Activated effector memory CD4-positive, alpha-beta T cell treated with anti-CD3 and anti-CD28 coated beads, Interleukin-2, amount 50 U/mL, for 16 hours (primary cell): ENCODE results near the gene ASTN2.

Source experiments
- DNase-seq: peaks from one replicate; pipeline ENCODE4 v3.0.0-alpha.2; 2020

ASTN2 gene

DNA sequence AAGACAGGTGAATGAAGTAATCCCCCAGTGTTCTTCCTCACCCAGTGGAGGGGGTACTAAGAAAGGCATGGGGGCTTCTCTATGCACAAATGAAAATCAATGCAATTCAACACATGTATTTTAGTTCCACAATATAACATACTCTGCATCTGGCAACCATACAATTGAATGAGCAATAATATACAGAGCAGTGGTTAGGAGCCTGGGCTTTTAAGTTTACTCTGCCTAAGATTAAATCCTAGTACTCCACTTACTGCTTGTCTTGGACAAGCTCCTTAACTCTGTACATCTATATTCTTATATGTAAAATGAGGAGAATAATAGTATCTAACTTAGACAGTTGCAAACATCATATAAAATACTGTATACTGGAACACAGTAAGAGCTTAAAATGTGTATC is 923.2 kb downstream of the ASTN2 start:
- DNase-seq, result no peak

DNA sequence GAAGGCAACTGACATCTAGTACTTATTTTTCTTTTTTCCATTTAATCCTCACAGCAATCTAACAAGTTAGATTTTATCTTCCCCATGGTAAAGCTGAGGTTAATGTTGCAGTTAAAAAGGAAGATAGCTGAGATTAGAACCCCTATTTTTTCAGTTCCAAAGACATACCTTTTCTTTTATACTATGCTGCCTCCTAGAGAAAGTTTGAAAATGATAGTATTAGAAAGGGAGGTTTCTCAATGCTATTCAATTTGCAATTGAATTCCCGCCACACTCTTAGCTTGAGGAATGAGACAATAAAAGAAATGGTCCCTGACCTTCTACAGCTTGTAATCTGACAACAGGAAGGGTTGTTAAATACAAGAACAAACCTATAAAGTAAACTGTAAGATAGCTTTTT is 923.6 kb downstream of the ASTN2 start:
- DNase-seq, result no peak

DNA sequence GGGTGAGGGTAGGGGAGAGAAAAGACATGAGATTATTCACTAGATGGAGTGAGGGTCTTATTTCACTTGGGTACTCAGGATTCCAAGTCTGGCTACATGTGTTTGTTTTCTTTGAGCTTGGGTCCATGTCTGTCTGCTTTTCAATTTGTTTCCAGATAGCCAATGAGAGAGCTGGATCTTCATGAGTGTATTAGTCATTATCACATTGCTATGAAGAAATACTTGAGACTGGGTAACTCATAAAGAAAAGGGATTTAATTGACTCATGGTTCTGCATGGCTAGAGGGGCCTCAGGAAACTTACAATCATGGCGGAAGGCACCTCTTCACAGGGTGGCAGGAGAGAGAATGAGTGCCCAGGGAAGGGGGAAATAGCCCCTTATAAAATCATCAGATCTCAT is 924.5 kb downstream of the ASTN2 start:
- no peak for DNase-seq

DNA sequence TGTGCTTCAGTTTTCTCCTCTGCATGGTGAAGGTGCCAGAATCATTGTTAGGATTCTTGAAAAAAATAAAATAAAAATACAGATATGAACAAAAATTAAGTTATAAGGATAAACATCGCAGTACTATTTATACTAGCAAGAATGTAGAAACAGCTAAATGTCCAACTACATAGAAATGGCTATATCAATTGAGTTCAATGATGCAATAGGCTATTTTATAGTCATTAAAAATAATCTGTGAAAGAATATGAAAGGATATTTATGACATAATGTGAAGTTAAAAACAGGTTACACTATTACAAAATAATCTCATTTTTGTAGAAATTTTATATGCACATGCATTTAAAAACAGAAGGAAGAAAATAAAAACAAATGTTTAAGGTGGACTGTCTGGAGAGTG is 926.5 kb downstream of the ASTN2 start:
- DNase-seq, result no peak

DNA sequence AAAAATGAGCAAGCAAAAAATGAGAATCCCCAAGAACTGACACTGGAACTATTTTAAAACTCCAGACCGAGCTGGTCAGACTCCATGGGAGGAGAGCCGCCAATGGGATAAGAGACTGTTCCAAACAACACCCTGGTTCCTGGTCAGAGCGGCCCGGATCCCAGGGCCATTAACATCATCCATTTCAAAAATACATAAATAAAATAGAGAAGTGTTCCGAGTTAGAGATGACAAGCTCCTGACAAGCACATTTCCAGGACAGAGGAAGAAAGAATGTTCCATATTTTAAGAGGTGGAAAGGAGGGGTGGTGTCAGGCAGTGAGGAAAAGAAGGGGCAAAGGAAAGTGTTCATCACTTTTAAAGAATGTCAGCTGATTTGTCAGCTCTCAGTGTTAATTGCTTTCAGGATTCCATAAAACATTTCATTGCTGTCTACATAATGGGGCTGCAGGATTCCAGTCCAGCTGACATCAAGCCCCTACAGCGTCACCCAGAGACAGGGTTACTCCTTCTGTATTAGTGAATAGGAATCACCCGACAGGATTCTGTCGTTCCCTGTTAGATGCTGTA is 930.3 kb downstream of the ASTN2 start:
- DNase-seq, result no peak

DNA sequence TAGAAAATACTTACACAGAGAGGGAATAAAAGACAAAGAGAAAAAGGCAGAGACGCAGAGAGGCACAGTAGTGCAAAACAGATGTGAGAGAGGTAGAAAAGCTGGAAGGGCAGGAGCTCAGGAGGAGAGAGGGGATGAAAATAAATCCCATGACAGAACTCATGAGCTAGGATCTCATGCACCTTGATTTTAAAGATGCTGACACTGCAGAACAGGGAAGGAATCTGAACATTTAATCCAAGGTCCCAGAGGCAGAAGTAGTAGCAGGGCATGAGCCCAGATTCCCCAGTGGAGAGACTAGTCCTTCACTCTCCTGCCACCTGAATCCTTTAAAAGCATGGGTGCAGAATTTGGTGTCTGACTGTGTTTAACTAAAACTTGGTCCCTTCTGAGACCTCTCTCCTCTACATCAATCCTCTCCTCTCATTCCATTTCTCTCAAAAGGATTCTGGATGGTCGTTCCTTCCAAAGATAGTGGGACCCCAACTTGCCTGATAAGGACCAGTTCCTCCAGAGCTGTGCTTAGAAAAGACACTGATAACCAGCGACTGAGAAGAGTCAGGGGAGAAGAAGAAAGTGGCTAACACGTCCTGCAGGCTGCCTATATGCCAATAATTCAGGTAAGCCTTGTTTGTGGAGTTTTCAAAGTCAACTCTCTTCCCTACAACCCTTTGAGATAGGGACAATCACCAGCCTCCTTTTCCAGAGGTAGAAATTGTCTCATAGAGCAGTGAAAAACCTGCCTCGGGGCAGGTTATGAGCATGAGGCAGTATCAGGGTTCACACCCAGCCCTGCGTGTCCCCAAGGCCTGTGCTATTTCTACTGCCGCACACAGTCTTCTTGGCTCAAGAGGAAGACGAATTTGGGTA is 931.0 kb downstream of the ASTN2 start:
- no peak for DNase-seq

DNA sequence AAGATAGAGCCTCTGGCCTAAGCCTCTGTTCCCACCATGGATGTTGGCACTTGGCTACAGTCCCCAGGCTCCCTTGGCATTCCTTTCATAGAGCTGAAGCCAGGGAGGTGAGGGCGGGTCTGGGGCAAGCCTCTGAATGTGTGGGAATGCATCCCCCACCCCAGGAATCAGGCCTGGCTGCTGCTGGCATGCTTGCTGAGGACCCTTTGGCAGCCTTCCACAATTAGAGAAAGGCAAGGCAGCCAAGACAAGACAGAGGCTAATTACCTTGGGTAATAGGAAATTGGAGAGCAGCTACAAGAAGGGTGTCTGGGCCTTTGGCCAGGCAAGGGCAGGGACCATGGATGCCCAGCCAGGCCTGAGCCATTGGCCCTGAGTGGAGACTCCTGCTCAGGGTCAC is 932.1 kb downstream of the ASTN2 start:
- no peak for DNase-seq

DNA sequence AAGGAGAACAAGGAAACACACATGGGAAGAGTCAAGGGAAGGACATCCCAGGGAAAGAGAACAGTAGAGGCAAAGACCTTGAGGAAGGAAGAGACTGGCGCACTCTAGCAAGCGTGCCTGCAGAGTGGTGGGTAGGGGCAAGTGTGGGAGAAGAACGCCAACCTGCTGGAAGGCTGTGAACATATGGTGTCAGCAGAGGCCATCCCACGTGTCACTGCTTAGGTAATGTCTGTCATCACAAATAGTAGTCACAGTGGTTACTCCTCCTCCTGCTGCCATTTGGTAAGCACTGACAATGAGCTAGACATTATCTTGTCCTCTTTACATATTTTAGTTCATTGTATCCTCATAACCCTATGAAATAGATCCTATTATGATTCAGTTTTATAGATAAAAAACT is 934.2 kb downstream of the ASTN2 start:
- no peak for DNase-seq

DNA sequence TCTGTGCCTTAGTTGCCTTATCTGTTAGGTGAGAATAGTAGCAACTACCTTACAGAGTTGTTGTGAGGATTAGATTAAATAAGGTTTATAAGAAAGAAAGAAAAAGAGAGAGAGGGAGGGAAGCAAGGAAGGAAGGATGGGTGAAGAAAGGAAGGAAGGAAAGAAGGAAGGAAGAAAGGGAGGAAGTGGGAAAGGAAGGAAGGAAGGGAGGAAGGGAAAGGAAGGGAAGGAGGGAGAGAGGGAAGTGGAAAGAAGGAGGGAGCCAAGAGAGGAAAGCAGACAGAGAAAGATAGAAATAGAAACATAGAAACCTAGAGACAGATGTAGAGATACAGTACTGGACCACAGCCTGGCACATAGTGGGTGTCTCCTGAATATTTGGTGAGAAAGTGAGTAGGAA is 934.9 kb downstream of the ASTN2 start:
- DNase-seq, result no peak

DNA sequence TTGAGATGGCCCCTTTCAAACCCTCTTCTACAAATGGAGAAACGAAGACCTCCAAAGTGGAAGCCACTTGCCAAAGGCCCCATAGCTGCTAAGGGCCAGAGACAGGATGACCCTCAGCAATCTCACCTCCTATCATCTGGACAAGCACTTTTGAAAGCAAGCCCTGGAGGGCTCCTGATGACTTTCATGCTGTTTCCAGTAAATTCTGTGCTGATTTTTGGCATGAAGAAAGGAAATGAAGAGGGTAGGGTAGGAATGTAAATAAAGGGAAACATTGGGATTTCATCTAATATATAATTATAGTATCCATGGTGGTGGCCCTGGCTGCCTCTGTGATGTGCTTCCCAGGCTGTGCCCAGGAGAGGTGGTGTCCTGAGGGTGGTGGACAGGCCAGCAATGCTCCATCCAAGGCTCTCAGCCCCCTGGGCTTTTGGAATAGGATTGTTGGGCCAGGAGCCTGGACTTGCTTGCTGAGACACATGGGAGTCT is 935.8 kb downstream of the ASTN2 start:
- DNase-seq, result no peak

DNA sequence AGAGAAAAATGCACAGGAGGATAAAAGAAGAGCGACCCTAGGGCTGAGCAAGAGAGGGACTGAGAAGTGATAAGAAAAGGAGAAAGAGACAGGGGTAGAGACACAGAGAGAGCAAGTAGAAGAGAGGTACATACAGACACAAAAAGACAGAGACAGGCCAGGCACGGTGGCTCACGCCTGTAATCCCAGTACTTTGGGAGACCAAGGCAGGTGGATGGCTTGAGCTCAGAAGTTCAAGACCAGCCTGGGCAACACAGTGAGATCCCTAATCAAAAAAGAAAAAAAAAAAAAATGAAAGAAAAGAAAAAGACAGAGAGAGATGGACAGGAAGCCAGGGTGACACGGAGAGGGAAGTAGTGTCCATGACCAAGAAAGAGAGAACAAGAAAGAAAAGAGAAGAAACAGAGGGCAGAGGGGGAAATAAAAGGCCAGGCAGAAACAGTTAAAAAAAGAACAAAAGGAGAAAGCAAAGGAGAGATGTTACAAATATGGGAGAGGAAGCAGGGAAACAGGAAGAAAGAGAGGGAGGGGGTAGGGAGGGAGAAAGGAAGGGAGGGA is 937.2 kb downstream of the ASTN2 start:
- DNase-seq, result no peak

DNA sequence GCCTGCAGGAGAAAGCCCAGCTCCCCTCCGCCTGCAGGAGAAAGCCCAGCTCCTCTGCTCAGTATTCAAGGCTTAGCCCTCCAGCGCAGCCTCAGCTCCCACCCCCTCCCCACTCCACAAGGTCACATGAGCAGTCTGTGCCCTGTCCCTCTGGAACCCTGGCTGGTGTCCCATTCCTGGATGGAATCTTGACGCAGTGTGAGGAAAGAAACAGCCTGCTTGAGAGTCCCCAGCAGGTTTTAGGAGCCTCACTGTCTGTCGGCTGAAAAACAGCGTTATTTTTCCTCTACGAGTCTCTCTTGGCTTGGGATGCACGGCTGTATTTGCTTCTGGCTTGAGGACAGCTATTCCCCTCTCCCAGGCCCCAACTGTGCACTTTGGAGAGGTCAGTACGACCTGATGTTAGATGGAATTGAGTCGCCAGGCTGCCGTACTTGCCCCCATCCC is 937.9 kb downstream of the ASTN2 start:
- no peak for DNase-seq

DNA sequence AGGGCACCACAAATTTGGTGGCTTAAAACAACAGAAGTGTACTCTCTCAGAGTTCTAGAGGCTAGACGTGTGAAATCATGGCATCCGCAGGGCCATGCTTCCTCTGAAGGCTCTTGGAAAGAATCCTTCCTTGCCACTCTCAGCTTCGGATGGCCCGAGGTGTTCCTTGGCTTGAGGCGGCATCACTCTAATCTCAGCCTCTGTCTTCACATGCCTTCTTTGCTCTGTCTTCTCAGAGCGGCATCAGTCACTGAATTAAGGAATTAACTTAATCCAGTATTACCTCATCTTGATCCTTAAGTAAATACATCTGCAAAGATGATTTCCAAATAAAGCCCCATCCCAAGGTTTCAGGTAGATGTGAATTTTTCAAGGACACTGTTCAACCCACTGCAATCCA is 938.9 kb downstream of the ASTN2 start:
- no peak for DNase-seq

DNA sequence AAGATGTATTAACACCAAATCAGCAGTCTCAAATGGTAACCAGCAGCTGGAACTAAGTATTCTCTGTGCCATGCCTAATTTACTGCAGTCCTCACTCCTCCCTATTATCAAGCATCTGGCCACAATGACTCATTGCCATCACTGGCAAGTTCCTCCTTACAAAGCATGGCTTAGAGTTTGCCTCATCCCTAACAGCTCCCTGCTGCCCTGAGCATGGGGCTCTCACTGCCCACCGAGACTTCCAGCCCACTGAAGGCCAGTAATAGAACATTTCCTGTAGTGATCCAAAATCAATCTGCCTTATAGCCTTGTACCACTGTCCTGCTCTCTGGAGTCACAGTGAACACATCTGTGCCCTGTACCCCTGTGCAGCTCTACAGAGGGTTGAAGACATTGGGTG is 939.7 kb downstream of the ASTN2 start:
- DNase-seq, result no peak

DNA sequence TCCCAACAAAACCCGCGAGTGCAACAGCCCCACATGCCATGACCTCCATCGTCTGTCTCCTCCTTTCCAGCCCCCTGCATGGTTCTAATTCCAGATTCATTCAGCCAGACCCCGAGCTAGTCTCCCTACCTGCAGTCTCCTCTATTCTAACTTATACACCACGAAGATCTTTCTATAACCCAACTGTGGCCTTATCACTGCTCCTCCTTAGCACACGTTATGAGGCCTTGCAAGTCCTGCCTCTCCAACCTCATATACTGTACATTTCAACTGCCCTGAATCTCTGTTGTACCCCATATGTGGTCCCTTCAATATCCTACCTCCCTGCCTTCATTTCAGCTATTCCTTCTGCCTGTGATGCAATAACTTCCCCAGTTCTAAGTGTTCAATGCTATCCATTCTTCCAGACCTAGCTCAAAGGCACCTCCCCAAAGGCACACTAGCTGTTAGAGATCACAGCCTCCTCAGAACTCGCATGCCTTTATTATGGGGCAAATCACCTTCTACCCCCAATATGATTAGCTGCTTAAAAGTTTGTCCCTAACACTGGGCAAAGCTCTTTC is 942.8 kb downstream of the ASTN2 start:
- DNase-seq, result no peak

DNA sequence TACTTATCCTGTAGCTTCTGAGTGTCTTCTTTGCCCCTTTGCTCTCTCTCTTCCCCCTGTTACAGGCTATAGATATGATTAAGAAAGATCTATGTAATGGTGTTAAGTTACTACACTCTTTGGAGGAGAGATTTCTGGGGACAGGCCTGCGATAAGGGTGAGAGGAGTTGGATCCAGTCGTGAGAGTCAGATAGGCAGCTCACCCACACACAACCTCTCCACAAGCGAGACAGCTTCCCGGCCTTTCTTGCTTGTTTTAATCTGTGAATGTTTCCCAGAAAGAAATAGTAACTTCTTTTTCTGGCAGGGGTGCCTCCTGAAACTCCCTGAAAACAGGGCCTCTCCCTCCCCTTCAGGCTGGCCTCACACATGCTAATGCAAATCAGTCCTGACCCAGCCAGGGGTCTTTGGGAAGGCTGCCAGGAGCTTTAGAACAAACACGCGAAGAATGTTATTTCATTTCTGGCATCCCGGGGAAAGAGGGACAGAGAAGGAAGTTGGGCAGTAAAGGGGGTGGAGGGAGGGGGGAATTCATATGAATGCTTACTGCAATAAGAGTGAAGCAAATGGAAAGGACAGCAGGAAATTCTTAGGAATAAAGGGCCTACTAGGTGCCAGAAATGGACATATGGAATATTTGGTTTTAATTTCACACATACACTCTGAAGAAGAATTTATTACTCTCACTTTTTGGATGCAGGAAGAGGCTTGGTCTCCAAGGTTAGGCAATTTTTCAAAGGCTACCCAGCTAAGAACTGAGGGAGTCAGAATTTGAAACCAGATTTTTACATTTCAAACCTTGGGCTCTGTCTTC is 943.6 kb downstream of the ASTN2 start:
- DNase-seq, result no peak

DNA sequence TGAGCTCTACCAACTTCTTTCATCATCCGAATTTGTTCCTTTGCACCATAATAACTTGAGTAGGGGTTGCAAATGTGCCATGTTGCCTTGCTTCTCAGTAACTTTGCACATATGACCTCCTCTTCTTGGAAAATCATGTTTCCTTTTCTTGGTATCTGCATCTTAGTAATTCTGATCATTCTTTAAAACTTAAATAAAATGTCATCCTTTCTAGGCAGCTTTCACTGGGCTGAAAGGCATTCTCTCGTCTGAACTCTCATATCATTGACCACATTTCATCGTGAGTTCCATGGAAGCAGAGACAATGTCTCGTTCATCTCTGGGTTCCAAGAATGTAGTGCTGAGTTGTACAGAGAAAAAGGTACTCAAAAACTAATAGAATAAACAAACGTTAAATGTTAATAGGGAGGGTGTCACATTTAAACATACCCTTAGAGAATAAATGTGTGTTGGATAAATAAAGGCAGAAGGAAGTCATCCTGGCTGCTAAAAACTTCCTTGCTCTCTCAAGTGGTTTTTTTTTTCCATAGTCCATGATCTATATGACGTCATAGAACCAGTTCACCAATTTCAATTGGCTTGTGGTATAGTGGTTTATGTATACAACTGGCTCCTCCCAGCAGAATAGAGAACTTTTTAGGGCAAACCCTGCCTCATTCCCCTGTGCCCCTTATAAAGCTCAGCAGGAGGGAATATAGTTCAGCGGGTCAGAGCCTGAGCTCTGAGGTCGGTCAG is 945.9 kb downstream of the ASTN2 start:
- DNase-seq, result no peak

DNA sequence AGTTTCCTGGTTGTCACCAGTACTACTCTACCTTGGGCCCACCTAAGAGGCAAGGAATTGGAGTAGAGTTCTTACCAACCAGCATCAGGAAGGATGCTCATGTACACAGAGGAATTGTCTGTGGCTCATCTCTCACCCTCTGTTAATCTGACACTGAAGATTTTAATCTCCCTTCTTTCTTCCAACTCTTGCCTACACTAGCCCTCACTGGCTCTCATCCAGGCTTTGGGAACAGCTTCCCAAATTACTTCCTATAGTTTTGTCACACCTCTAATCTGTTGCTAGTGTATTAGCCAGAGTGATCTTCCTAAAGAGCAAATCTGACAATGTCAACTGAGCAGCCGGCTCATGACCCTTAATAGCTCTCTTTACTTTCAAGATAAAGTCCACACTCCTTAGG is 946.5 kb downstream of the ASTN2 start:
- no peak for DNase-seq

DNA sequence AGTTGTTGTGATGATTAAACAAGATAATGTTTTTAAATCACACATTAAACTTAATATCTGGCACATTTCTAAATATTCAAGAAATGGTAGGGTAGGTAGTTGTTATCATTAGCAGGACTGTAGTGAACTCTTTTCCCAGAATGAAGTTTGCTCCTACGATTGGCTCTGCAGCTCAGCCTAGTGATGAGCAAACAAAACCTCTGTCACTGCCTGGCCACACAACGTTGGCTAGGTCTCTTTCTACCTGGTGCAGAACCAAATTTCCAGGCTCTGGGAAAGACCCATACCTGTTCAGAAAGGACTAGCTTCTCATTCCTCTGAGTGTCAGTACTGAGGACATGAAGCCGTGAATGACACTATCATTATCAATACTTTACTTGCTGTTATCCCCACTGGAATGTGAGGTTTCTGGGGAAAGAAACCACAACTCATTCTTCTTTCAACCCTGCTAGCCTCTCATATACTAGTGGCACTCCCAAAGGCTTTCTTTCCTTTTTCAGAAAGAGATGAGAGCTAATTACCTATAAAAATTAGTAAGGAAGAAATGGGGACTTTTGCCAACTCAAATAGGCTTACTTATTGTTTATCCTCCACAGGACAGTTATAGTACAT is 947.0 kb downstream of the ASTN2 start:
- no peak for DNase-seq

DNA sequence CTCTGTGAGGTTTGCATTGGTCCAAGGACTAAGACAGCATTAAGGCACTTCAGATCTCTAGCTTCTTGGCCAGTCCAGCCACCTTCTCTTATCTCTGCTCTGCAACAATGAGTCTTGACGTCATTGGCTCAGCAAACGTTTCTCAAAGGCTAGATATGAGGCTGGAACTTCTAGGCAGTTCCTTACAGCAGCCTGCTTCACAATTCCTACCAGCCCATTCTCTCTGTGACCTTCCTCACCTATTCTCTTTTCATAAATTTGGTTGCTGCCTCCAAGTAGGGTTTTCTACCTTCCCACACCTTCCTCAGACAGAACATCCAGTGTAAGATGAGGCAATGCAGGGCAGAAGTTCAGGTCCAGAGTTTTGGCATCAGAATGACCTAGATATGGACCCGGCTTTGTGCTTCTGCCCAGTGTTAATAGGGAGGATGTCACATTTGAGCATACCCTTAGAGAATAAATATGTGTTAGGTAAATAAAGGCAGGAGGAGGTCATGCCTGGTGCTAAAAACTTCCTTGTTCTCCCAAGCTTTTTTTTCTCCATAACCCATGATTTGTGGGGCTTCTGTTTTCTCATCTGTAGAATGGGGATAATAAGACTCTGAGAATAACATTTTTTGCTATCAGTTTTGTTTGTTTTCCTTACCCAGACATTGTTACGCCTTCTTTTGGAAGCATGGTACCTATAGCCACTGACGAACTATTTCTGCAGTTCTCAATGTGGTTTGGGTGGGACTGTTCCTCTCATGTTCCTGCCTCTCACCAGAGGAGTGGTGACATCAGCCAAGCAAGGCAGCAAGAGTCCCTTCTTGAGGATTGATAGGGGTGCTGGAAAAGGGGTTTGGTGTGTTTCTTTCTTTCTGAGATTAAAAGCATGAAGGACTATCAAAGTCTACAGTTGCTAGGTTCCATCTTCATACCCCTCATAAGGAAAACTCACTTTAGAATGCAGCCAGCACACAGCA is 948.3 kb downstream of the ASTN2 start:
- no peak for DNase-seq
